ENCODE results near the gene LARGE1.

DNA sequence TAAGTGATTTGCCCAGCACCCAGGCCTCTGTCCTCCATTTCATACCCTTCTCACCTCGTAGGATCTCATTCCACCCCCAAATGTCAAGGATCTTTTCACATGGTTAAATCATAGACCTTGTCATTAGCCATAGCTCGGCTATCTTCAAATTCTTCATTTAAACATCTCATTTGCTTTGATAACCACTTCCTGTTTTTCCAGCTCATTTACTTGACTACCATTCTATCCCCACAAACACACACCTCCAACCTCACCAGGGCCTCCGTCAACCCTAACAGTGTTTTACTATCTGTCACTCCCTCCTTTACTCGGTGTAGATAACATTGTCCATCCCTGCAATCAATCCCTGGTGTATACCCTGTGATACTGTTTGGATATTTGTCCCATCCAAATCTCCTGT, 36.8 kb upstream of the LARGE1 start:
- no peak for TF ChIP-seq CTCF (IDR thresholded peaks at IDR 0.05; ENCODE audit: low read depth, low read length)
- TF ChIP-seq MAX (IDR thresholded peaks at IDR 0.05; ENCODE audit: low read depth, low read length), result no peak

Measured in NB4 (cell line).